ENCODE measurements around the gene ALB.

- TF ChIP-seq POLR2A (IDR thresholded peaks at IDR 0.05), result no peak
- no peak for TF ChIP-seq CTCF (IDR thresholded peaks at IDR 0.05)
These were observed 48.1 kb downstream of the ALB start for GRCh38 chr4:73451981-73452747.
